ENCODE measurements around the gene LDLRAD4.

The LDLRAD4 gene

DNA sequence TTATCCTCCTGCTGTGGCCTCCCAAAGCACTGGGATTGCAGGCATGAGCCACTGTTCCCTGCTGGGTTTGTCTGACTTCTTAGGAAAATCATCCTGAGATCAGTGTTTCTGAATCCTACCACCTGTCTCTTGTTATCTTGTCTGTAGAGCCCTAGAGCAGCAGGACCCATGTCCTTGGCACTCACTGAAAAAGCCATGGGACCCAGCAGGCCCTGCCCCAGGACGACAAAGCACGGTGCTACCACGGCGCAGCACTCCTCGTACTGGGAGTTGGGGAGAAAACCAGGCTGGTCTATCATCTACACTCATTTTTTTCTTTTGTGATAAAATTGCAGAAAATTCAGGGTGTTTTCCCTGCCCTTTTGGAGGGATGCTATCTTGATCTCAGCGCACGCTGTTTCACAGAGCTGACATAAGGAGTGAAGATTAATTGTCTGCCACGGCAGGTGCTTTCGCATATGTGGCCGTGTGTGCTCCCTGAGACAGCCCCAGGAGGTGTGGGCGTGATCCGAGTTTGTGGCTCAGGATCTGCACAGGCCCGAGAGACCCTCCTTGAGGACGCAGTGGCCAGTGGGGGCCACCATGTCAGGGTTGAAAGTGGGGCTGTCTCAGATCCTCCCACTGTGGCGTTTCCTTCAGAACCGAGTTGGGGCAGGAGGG lies 179.1 kb downstream of the LDLRAD4 start:
- no peak for TF ChIP-seq CTCF (IDR thresholded peaks at IDR 0.05)

DNA sequence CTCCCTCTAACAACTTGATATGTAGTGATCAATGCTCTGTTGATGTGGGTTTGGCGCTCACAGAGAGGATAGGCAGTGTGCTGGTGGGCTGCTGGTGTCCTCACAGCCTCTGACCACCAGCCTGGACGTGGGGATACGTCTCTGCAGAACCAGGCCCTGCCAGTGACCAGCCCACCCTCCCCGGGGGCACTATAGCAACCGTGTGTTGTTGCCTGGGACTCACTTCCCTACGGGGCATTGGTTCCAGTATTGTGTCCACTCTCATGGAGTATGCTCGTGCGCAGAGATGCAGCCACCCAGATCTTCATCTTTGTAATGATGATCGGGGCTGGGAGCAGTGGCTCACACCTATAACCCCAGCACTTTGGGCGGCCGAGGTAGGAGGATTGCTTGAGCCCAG lies 180.1 kb downstream of the LDLRAD4 start:
- no peak for TF ChIP-seq CTCF (IDR thresholded peaks at IDR 0.05)

GRCh38 chr18:13399511-13399910 lies 181.0 kb downstream of the LDLRAD4 start:
- TF ChIP-seq CTCF (IDR thresholded peaks at IDR 0.05) = no peak

- no peak for TF ChIP-seq CTCF (IDR thresholded peaks at IDR 0.05)
These were observed 182.2 kb downstream of the LDLRAD4 start for GRCh38 chr18:13400636-13401315.

DNA sequence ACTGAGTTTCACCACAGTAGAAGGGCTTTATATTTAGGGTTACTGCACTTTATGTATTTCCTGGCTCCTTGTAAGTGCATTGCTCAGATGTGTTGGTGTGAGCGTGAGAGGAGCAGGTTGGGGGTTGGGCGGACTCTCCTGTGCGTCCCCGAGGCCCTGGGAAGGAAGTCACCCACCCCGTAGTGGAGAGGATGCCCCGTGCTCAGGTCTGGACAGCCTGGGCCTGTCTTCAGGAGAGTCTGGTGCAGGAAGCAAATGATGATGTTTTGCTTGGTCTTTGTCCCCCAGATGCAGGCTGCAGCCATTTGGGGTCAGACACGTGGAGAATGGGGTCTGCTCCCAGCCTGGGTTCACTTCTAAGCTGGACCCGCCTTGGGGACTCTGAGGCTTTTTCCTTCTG lies 182.8 kb downstream of the LDLRAD4 start:
- TF ChIP-seq CTCF (IDR thresholded peaks at IDR 0.05) = no peak

DNA sequence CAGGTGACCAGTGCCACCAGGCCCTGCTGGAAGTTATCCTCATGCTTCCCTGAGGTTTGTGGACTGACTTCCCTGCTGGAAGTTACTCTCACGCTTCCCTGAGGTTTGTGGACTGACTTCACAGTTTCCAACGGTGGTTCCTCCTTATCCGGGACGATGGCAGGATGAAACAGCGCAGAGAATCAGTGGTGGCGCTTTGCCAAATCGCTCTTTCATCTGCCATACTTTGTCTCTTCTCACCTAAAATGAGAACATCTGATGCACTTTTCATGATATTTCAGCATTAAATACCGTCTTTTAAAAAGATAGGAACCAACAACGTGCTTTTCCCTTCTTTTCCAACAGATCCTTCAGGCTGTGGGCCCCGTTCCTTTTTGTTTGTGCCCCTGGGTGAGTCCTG lies 183.3 kb downstream of the LDLRAD4 start:
- no peak for TF ChIP-seq CTCF (IDR thresholded peaks at IDR 0.05)

- TF ChIP-seq CTCF (IDR thresholded peaks at IDR 0.05) = no peak
These were observed 185.4 kb downstream of the LDLRAD4 start for GRCh38 chr18:13403786-13404549.
